ENCODE data around the gene RHBDL3.
A peak's percentile ranks its signal among the peaks of the same experiment; 100 is the strongest.
"Not testable (repeated sequence)": the region's sequence is repeated elsewhere in the genome, so short reads cannot be mapped to it uniquely, and the experiment has no call there.

Gene RHBDL3

GRCh38 chr17:32323811-32324491 lies 58.3 kb downstream of the RHBDL3 start:
- DNase-seq (ENCODE audit: low spot score), result peak; percentile 62

GRCh38 chr17:32327911-32328310 lies 62.3 kb downstream of the RHBDL3 start:
- no peak for DNase-seq (ENCODE audit: low spot score)

- no peak for DNase-seq (ENCODE audit: low spot score)
Measured at GRCh38 chr17:32330147-32330546, 64.5 kb downstream of the RHBDL3 start.

GRCh38 chr17:32331243-32332040 lies 65.8 kb downstream of the RHBDL3 start:
- no peak for DNase-seq (ENCODE audit: low spot score)

GRCh38 chr17:32333187-32333586 lies 67.6 kb downstream of the RHBDL3 start:
- no peak for DNase-seq (ENCODE audit: low spot score)

GRCh38 chr17:32335046-32335445 lies 69.4 kb downstream of the RHBDL3 start:
- DNase-seq (ENCODE audit: low spot score), result no peak

GRCh38 chr17:32335687-32336086 lies 70.1 kb downstream of the RHBDL3 start:
- DNase-seq (ENCODE audit: low spot score), result no peak

- peak; percentile 39 for DNase-seq (ENCODE audit: low spot score)
Measured at GRCh38 chr17:32341141-32341856, 75.7 kb downstream of the RHBDL3 start.

GRCh38 chr17:32341857-32342602 lies 76.4 kb downstream of the RHBDL3 start, which contains the start of gene C17orf75:
TSS of gene C17orf75 (minus strand) at chr17:32342173. CDS start at chr17:32342139, 34 bp downstream.
- DNase-seq (ENCODE audit: low spot score), result peak; percentile 82

GRCh38 chr17:32342603-32343325 lies 77.1 kb downstream of the RHBDL3 start:
- no peak for DNase-seq (ENCODE audit: low spot score)

- no peak for DNase-seq (ENCODE audit: low spot score)
Measured at GRCh38 chr17:32345951-32346600, 80.4 kb downstream of the RHBDL3 start.

- no peak for DNase-seq (ENCODE audit: low spot score)
Measured at GRCh38 chr17:32348483-32348800, 82.8 kb downstream of the RHBDL3 start.

GRCh38 chr17:32349503-32349853 lies 83.8 kb downstream of the RHBDL3 start:
- DNase-seq (ENCODE audit: low spot score), result peak; percentile 56

- DNase-seq (ENCODE audit: low spot score), result peak; percentile 97
Measured at GRCh38 chr17:32349854-32350665, 84.4 kb downstream of the RHBDL3 start, which contains the start of gene ZNF207. TSS of gene ZNF207 (plus strand) at chr17:32350157. CDS start at chr17:32350286, 129 bp downstream.

GRCh38 chr17:32350666-32351418 lies 85.2 kb downstream of the RHBDL3 start:
- DNase-seq (ENCODE audit: low spot score), result peak; percentile 27

- not testable (repeated sequence) for DNase-seq (ENCODE audit: low spot score)
Measured at GRCh38 chr17:32352734-32353133, 87.1 kb downstream of the RHBDL3 start.

- no peak for DNase-seq (ENCODE audit: low spot score)
Measured at GRCh38 chr17:32355649-32356377, 90.2 kb downstream of the RHBDL3 start.

- no peak for DNase-seq (ENCODE audit: low spot score)
Measured at GRCh38 chr17:32356378-32356743, 90.7 kb downstream of the RHBDL3 start.

- DNase-seq (ENCODE audit: low spot score), result no peak
Measured at GRCh38 chr17:32356750-32357149, 91.1 kb downstream of the RHBDL3 start.
